ENCODE measurements around the gene WFIKKN1.
"Not testable (repeated sequence)": the region's sequence is repeated elsewhere in the genome, so short reads cannot be mapped to it uniquely, and the experiment has no call there.

The WFIKKN1 gene

DNA sequence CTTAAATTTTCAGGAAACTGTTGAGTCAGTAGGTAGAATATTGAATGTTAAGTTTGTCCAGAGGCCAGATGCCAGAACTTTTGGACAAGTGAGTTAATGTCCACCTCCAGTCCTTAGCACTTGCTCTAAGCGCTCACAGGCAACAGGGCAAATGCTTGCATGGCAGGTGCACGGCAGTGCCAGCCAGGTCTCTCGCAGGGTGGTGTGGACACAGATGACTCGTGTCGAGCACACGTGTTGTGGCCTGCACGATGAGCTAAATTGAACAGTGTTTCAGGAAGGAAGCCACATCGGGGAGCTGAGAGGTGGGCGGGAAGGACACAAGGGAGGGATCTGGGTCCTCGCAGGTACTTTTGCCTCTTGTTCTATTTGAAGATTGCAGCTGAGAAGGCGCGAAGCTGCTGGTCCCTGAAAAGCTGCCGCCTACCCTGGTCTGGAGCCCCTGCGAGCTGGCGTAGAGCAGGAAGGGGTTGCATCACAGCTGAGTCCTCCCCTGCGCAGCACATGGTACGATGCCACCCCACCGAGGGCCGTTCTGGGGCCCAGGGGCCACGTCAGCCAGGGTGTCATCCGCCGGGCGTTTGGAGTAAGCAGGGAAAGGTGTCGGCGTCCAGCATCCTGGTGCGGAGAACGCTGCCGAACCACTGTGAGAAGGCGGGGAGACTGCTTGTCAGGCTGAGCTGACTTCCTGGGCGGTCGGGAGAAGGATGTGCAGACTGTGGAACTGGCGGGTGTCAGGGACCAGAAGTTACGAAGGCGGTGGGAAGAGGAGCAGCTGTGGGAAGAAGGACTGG, 34.6 kb upstream of the WFIKKN1 start:
- no peak for DNase-seq

DNA sequence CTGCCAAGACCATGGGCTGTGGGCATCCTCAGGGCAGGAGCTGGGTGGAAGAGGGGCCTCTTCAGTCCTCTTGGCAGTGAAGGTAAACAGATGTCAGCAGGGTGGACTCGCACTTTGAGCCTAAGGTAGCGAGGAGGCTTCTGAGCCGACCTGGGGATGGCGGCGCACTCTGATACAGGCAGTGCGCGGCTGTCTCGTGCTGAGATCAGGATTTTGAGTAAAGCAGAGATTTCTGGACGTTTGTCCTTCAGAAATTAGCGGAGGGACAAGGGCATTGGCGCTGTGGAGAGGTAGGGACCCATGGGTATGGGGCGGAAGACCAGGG, 34.1 kb upstream of the WFIKKN1 start:
- DNase-seq: no peak

DNA sequence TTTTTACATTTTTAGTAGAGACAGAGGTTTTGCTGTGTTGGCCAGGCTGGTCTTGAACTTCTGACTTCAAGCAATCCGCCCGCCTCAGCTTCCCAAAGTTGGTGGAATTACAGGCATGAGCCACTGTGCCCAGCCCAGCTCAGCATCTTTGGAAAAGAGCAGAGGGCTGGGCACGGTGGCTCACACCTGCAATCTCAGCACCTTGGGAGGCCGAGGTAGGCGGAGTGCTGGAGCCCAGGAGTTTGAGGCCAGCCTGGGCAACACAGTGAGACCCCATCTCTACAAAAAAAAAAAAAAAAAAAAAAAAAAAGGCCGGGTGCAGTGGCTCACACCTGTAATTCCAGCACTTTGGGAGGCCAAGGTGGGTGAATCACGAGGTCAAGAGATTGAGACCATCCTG, 33.1 kb upstream of the WFIKKN1 start:
- DNase-seq: not testable (repeated sequence)

DNA sequence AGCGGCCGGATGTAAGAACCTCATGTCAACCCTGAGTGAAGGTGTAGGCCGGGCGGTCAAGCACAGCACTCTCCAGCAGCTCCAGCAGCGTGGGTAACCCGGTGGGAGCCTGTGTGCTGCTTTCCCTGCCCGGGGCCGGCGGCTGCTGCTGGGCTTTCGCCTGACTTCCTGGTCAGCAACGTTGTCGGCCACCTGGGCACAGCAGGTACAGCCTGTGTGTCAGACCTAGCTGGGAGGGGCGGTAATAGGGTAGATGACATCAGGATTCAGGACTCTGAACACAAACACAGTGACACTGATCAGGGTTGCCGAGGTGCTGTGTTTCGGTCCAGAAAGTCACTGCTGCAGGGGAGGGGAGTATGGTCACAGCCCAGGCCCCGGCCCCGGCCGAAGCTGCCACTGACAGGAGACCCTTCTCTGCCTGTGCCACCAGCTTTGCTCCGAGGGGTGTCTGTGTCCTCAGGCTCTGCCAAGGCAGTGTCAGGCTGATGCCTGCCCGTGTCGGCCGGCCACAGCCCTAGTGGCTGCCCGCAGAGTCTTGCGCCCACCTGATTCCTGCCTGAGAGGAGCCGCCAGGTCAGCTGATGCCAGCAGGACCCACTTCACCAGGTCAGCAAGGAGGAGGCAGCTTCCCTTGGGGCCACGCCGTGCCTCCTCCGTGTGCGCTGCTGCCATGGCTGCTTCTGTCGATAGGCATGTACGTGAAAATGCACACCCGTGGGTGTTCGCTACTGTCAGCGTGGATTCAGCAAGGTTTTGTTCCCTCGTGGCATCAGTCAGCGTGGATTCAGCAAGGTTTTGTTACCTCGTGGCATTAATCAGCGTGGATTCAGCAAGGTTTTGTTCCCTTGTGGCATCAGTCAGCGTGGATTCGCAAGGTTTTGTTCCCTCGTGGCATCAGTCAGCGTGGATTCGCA, 31.7 kb upstream of the WFIKKN1 start:
- DNase-seq: no peak

DNA sequence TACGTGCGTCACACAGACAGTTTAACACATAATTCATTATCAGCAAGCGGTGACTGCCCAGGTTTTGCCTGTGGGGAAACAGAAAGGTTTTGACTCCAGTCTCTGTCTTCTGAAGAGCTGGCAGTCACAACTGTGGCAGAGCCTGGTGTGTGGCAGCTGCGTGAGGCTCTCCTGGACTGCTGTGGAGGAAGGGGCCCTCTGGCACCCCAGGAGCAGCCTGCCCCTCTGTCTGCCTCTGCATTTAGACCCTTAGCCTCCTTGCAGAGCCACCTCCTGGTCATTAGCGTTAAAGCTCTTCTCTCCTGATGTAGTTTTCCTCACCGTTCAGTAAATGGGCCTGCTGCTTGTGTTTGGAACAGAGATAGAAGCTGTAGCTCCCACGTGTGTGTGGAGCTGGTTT, 30.0 kb upstream of the WFIKKN1 start:
- no peak for DNase-seq

DNA sequence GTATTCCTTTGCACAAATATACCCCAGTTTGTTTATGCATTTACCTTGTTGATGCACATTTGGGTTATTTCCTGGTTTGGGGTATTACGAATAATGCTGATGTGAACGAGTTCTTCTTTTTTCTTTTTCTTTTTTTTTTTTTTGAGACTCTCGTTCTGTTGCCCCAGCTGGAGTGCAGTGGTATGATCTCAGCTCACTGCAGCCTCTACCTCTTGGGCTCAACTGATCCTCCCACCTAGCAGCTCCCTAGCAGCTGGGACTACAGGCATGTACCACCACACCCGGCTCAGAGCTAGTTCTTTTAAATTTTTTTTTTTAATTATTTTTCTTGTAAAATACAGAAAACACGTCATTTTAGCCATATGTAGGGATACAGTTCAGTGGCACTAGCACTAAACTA, 26.9 kb upstream of the WFIKKN1 start:
- DNase-seq: no peak

DNA sequence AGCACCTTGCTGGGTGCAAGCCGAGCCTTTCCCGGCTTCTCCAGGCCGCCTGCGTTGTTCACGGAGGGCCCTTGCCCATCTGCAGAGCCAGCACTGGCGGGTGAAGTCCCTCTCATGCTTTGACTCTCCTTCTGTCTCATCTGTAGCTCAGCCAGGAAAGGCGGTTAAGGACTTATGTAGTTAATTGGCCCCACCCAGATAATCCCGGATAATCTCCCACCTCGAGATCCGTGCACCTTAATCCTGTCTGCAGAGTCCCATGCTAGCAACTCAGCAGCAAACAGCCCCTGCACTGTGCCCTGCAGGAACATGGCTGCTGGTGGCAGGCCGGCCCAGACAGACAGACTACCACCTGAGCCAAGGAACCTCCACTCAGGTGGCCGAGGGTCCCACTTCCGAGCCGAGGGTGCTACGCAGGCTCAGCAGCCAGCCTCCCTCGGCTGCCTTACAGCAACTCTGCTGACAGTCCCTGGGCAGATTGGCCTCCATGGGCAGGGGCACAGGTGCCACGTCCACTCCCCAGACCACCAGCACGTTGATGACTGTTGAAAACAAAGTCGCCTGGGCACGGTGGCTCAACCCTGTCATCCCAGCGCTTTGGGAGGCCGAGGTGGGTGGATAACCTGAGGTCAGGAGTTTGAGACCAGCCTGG, 24.0 kb upstream of the WFIKKN1 start:
- DNase-seq: no peak

DNA sequence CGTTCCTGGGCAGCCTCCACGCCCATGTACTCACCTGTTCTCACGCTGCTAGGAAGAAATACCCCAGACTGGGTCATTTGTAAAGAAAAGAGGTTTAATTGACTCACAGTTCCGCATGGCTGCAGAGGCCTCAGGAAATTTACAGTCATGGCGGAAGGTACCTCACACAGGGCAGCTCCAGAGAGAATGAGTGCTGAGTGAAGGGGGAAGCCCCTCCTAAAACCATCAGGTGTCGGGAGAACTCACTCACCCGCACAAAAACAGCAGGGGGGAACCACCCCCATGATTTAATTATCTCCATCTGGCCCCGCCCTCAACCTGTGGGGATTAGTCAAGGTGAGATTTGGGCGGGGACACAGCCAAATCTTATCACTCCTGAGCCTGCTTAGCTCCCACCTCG, 22.8 kb upstream of the WFIKKN1 start:
- peak in 1 of 4 experiments; percentile 30 for DNase-seq

DNA sequence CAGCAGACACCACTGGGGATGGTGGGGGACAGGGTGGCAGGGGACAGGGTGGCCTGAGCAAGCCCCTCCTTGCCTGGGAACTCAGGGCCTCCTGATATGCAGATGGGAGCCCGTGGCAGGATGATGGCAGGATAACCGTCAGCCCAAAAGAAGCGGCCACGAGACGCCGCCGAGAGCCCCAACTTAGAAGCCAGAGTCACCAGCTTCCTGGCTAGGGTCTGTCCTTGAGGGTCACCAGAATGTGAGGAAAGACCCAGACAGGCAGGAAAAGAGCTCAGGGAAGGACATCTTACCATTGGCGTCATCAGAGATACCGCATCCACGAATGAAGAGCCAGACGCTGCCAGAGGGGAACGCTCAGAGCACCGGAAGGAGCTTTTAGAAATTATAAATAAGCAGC, 21.5 kb upstream of the WFIKKN1 start:
- no peak for DNase-seq

DNA sequence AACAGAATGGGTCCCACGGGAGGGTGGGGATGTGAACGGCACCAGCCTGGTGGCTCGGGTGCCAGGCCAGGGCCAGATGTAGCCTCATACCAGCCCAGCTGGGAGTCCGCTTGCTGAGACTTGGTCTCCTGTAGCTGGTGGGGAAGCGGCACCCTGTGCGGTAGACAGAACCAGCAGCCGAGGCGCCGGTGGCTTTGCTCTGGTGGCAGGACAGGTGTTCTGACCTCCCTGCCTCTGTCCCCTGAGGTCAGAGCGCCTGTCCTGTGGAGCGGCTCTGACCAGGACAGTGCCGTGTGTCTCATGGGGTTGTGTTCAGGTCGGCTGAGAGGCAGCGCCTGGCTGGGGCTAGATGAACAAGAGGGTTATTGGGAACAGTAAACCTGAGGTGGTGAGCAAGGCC, 20.8 kb upstream of the WFIKKN1 start:
- no peak for DNase-seq

DNA sequence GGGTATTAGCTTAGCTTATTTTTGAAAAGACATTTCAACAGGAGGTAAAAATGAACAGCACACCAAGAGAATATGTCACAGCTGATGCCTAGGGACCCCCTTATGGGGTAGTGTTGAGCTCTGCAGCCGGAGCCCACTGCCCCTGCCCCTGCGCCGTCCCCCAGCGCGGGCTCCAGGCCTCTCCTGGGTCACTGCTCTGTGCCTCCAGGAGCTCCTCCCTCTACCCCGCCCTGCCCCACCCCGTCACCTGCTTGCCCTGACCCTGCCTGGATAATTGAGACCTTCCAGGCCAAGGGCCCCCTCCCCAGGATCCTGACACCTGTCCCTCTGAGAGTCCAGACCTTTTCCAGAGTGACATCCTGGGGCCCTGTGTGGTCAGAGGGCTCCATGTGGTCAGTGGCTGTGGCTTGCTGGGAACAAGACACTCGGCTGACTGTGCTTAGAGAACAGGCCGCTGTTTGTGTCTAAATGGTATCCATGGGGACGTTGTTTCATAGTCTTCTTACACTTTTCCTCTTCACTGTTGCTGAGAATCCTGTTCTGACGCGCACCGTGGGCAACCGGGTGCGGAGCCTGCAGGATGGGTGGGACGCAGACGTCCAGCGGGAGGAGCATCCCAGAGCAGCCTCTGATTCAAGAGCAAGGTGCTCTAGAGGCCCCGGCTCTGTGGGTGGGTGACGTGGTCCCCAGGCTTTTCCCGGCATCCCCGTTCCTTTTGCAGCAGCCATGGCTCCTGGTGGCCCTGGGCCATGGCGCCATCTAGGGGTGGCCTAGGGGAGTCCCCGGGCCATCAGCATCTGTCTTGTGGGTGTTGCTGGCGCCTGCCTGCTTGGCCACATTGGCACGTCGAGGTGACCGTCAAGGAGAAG, 20.0 kb upstream of the WFIKKN1 start:
- peak in 3 of 4 experiments; percentile 23 to 33 (median 27) for DNase-seq

DNA sequence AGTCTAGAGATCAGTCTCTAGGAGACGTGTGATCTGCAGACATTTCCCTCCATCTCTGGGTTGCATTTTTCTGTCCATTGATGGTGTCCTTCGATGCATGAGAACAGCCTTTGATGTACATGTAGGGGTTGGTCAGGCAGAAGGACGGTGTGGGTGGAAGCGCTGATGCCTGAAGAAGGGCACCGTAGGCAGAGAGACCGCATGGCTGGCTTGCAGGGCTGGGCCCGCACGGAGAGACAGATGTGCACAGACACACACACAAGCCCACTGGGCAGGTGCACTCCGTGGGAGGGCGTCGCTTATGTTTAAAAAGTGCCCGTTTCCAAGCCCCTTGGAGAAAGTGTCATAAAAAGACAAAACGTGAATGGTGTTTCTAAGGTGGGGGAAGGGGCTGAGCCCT, 15.7 kb upstream of the WFIKKN1 start:
- no peak for DNase-seq

DNA sequence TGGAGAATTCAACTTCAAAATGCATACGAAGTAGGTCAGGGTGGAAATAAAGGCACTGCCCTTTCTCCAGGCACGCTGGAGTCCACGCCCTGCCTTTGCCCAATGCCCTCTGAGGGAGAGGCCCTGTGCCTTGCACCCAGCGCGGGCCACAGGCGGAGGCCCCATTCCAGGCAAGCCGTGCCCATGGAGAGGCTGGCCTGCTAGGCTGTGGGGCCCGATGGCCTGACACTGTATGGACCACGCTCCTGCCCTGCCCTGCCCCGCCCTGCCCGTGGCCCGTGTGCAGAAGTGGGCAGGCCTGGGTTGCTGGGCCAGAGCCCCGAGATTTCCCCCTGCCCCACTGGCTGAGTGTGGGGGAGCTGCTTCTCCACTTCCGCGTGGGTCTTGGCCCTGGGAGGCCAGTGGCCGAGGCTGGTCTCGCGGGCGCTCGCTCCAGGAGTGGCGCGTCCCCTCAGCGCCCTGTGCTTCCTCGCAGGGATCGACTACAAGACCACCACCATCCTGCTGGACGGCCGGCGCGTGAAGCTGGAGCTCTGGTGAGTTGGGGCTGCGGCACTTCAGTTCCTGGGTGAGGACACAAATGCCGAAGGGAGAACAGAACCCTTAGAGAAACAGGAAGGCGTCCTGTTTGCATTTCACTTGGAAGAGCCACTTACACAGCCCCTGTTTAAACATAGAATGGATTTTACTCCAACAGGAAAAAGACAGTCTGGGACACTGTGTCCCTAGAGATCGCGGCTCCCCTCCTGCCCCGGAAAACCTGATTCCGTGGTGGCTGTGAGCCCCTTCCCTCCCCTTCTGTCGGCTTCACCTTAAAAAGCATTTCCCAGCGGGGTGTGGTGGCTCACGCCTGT, 13.8 kb upstream of the WFIKKN1 start:
- DNase-seq: no peak

DNA sequence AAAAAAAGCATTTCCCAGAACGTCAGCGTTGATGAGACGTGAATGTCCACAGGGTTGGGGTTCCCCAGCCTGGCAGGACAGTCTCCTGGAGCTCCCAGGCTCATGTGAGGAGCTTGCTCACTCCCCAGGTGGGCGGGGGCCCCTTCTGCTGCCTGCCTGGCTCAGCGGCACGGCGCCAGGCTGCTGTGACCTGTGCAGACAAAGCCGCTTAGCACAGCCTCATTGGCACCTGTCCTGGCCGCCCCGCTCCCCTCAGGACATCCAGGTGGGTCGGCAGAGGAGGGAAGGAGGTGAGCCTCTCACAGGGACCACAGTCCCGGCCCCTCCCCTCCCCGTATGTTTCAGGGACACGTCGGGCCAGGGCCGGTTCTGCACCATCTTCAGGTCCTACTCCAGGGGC, 12.9 kb upstream of the WFIKKN1 start:
- no peak for DNase-seq

DNA sequence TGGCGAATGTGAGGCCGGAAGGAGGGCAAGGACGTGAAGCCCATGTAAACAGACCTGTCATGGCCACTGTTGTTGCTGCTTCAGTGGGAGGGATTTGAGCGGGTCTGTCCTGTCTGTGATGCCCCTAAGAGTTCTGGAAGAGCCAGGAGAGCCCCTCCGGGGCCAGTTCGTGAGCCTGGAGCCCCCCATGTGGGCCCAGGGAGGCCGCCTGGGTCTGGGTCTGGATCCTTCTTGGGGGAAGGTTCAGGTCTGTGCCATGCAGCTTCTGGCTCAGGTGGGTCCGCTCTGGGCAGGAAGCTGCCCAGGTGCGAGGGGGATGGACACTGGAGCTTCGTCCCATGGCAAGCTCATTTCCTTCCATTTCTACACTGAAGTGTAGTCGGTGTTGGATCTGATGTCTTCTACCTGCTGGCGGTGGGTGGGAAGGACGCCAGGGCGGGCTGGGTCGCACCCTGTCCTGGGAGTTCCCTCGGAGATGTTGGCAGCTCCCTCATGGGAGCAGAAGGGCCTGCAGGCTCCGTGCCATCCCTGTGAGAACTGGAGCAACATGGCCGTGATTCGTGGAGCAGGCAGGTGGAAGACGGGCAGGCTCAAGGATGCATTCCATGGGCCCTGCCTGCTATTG, 11.2 kb upstream of the WFIKKN1 start:
- no peak for DNase-seq

DNA sequence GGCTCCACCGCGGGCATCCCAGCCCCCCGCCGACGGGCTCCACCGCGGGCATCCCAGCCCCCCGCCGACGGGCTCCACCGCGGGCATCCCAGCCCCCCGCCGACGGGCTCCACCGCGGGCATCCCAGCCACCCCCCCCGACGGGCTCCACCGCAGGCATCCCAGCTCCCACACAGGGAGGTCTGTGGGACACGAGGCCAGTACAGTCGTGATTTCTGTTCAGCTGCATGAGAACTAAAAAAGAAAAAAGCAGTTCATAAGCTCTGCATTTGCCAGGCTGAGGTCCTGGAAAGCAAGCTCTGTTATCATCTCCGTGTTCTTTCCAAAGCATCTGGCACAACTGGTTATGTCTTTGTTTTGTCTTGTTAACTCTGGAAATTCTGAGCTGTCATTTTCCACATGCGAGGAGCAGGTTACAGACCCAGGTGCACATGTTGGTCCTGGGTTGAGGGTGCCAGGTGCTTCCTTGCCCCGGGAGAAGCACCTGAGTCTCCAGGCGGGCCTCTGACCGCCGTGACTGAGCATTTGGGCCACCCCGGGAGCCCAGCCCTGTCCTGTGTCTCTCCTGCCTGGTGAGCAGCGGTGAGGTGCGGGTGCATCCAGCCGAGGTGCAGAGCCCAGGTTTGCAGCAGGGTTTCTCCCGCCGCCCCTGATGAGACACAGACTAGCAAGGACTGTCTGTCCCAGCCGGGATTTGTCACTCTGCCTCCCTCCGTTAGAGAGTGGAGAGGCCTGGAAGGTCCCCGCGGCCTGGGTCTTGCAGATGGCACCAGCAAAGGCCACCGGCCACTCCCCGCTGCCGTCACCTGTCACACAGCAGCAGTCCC, 9.9 kb upstream of the WFIKKN1 start:
- no peak for DNase-seq

DNA sequence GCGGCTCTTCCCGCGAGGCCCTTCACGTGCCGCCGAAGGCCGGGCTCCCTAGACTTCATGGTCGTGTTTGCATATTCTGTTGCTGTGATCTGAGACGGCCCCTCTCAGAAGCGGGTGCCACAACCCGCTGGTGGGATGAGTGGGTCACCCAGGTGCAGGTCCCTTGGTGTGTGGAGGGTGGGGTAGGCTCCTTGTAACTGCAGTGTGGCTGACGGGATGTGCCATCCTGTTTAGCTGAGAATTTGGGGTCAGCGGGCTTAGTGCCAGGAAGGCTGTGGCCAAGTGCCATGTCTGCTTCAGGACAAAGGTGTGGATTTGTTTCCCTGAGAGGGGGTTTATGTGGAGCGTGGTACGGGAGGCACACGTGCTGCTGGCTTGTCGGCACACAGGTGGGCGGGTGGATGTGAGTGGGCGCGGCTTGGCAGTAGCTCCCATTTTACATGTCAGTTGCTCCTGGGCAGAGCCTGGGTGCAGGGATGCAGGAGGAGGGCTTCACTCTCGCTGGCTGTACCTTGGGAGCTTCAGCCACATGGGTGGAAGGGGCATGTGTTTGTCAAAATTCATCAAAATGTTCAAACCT, 9.2 kb upstream of the WFIKKN1 start:
- DNase-seq: no peak

DNA sequence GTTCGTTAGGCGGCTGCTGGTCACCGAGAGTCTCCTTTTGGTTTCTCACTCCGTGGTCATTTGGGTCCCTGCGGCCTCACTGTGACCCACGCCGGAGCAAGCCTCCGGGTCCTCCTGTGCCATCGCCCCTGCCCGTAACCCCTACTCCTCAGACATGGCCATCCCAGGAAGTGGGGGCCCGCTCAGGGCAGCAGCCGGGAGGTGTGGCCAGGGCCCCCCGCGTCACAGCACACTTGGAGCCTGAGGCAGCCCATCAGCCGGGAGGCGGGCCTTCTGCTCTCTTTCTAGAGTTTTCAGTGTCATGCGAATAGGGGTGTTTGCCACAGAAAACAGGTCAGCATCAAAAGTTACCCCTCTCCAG, 7.9 kb upstream of the WFIKKN1 start:
- DNase-seq: no peak

DNA sequence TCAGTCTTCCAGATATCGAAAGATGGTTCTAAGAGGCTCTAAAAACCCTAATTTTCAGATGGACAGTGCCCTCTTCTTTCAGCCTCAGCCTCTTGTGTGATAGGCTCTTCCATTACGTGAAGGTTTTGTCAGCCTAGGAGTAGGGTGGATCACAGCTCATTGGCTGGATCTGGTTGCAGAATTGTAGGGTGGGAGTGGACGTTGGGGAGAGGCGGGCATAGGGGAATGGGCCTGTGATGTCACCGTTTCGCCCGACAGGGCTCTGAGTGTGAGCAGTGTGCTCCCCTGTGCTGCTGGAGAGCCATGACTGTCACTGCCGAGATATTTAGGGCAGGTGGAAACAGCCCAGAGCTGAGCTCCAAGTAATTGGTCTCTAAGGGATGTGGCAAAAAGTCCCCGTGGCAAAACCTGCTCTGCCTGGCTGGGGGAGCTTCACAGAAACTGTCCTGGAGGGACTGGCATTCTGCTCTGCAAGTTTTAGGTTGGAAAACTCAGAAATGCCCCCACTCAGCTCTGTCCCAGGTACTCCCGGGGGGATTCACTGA, 6.2 kb upstream of the WFIKKN1 start:
- no peak for DNase-seq
